ENCODE results near the gene GNA14.

GNA14 gene

GRCh38 chr9:77547106-77547730 lies 100.9 kb downstream of the GNA14 start:
- ChIA-PET POLR2A (no interaction called here), CTCF (interaction anchor here (0.6 to 2.4 kb wide), 2 partner anchors 91 to 274 kb away, joined by 3 to 6 read pairs; no protein-coding TSS in a partner anchor)
- H3K36me3 ChIP-seq (ENCODE audit: control insufficient read depth in 2 of 2, insufficient read depth in 1 of 2, low read length in 2 of 2): no peaks in the 10 kb centered on the region
- no peaks in the 10 kb centered on the region for H3K4me1 ChIP-seq (ENCODE audit: control insufficient read depth, insufficient read depth, low read length)
- H3K4me3 ChIP-seq (ENCODE audit: low read depth, low read length): no peak overlapping the region
- H3K27ac ChIP-seq (ENCODE audit: extremely low read depth, low read depth, low read length): no peak overlapping the region
- no peaks in the 10 kb centered on the region for H3K9me3 ChIP-seq (ENCODE audit: control insufficient read depth, insufficient read depth, low read depth, low read length)
- TF ChIP-seq KLF10 (tag by site-specific recombination; IDR thresholded peaks at IDR 0.05) (no peak), ZNF600 (tag by site-specific recombination; IDR thresholded peaks at IDR 0.05) (no peak), PATZ1 (tag by site-specific recombination; IDR thresholded peaks at IDR 0.05) (no peak), ZNF645 (tag by site-specific recombination; IDR thresholded peaks at IDR 0.05) (no peak), ZNF843 (tag by site-specific recombination; IDR thresholded peaks at IDR 0.05) (no peak), ZNF791 (tag by site-specific recombination; IDR thresholded peaks at IDR 0.05) (no peak), ZNF202 (tag by site-specific recombination; IDR thresholded peaks at IDR 0.05; ENCODE audit: borderline replicate concordance) (no peak), ZBTB1 (tag by site-specific recombination; IDR thresholded peaks at IDR 0.05) (no peak), ZNF140 (tag by site-specific recombination; IDR thresholded peaks at IDR 0.05) (no peak)

- ChIA-PET CTCF (interaction anchor here (2.4 kb wide), 1 partner anchor 90 kb away, joined by 6 read pairs; no protein-coding TSS in a partner anchor), POLR2A (no interaction called here)
- no peaks in the 10 kb centered on the region for H3K4me1 ChIP-seq (ENCODE audit: control insufficient read depth, insufficient read depth, low read length)
- H3K36me3 ChIP-seq (ENCODE audit: control insufficient read depth in 2 of 2, insufficient read depth in 1 of 2, low read length in 2 of 2): no peaks in the 10 kb centered on the region
- no peak overlapping the region for H3K27ac ChIP-seq (ENCODE audit: extremely low read depth, low read depth, low read length)
- no peaks in the 10 kb centered on the region for H3K9me3 ChIP-seq (ENCODE audit: control insufficient read depth, insufficient read depth, low read depth, low read length)
- no peak for TF ChIP-seq ZNF132 (tag by site-specific recombination; IDR thresholded peaks at IDR 0.05; ENCODE audit: borderline replicate concordance)
- TF ChIP-seq KLF16 (tag by site-specific recombination; IDR thresholded peaks at IDR 0.05): no peak
- TF ChIP-seq ZNF548 (tag by site-specific recombination; IDR thresholded peaks at IDR 0.05): no peak
- no peak for TF ChIP-seq GFI1B (tag by site-specific recombination; IDR thresholded peaks at IDR 0.05)
- no peak for TF ChIP-seq ZNF16 (tag by site-specific recombination; IDR thresholded peaks at IDR 0.05; ENCODE audit: low read depth)
- TF ChIP-seq ZNF610 (tag by site-specific recombination; IDR thresholded peaks at IDR 0.05; ENCODE audit: borderline replicate concordance): no peak
- no peak for TF ChIP-seq ZNF777 (tag by site-specific recombination; IDR thresholded peaks at IDR 0.05; ENCODE audit: borderline replicate concordance)
- TF ChIP-seq ZNF211 (tag by site-specific recombination; IDR thresholded peaks at IDR 0.05; ENCODE audit: low read depth): no peak
- TF ChIP-seq ZNF114 (tag by site-specific recombination; IDR thresholded peaks at IDR 0.05): no peak
- TF ChIP-seq EGR2 (tag by site-specific recombination; IDR thresholded peaks at IDR 0.05; ENCODE audit: low read depth): no peak
- H3K4me3 ChIP-seq (ENCODE audit: low read depth, low read length): no peak overlapping the region
Observed at GRCh38 chr9:77546376-77546950, 101.7 kb downstream of the GNA14 start.

GRCh38 chr9:77544546-77544945 lies 103.6 kb downstream of the GNA14 start:
- ChIA-PET POLR2A (no interaction called here), CTCF (interaction anchor here (1.0 to 1.9 kb wide), 2 partner anchors 88 to 491 kb away, joined by 3 to 8 read pairs; no protein-coding TSS in a partner anchor)
- no peaks in the 10 kb centered on the region for H3K4me1 ChIP-seq (ENCODE audit: control insufficient read depth, insufficient read depth, low read length)
- no peaks in the 10 kb centered on the region for H3K36me3 ChIP-seq (ENCODE audit: control insufficient read depth in 2 of 2, insufficient read depth in 1 of 2, low read length in 2 of 2)
- H3K4me3 ChIP-seq (ENCODE audit: low read depth, low read length): no peak overlapping the region
- H3K9me3 ChIP-seq (ENCODE audit: control insufficient read depth, insufficient read depth, low read depth, low read length): no peaks in the 10 kb centered on the region
- H3K27ac ChIP-seq (ENCODE audit: extremely low read depth, low read depth, low read length): no peak overlapping the region
- no peak for TF ChIP-seq EGR2 (tag by site-specific recombination; IDR thresholded peaks at IDR 0.05; ENCODE audit: low read depth)
- TF ChIP-seq ZNF23 (tag by site-specific recombination; IDR thresholded peaks at IDR 0.05; ENCODE audit: borderline replicate concordance): no peak
- TF ChIP-seq ZNF2 (tag by site-specific recombination; IDR thresholded peaks at IDR 0.05): no peak
- TF ChIP-seq ZNF26 (tag by site-specific recombination; IDR thresholded peaks at IDR 0.05): no peak
- TF ChIP-seq ZNF280D (tag by site-specific recombination; IDR thresholded peaks at IDR 0.05): no peak
